Fibroblast of skin of right biceps (primary cell): ENCODE measurements around the gene CDH22.

Source experiments
- DNase-seq: peaks from one replicate; pipeline ENCODE4 v3.0.0-alpha.2; 2013

CDH22 gene

DNA sequence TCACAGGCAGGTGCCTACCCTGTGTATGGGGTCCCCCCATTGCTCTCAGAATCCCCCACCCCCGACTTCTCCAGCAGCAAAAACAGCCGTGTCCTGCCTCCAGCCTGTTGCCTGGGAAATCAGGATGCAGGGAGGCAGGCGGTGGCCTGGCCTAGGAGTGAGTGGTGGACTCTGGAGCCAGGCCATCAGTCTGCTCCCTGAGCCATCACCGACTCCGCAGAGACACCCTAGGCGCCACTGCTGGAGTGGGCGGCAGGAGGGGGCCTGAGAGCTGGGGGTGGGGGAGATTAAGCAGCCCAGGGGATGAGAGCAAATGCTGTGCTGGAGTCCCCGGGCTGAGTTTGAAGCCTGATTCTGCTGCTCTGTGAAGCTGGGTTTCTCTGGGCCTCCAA is 97.0 kb downstream of the CDH22 start:
- no peak for DNase-seq

DNA sequence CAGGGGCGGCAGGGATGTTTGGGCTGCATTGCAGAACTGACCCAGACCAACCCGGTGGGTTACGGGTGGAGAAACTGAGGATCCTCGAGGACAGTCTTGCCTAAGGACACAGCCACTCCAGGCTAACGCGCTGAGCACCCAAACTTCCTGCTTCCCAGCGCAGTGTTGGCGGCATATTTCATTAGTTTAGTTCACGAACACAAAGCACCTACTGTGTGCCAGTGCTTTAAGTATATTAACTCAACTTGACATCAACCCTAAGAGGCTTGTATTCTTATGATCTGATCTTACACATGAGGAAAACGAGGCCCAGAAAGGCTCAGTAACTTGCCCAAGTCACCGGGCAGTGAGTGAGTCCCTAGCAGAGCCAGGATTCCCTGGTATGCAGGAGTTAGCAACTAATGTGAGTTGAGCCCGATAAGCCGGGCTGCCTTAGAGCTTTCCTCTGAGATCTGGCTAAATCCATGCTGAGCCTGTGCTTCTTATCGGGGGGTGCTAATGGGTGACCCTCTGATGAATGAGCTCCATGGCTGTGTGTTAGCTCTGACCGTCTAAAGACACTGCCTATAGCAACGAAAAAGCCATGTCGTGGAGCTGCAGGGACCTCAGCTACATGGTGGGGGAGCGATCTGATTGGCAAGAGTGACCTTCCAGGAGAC is 97.5 kb downstream of the CDH22 start:
- no peak for DNase-seq

- DNase-seq, result no peak
Observed at GRCh38 chr20:46209930-46210671, 98.2 kb downstream of the CDH22 start.

DNA sequence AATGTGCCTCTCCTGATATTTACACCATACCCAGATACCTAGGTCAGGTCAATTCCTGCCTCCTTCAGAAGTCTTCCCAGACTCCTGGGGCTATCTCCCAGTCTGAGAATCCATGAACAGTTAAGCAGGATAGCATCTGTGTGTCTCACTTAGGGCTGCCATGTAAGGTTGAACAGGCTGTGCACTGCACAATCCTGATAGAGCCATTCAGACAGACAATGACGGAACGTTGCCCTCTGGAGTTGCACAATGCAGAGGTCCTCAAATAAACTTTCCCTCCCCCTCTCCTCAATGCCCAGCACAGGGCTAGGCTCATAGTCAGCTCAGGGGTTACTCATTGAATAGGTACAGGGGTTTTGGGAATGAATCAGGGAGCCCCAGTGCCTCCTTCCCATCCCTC is 100.5 kb downstream of the CDH22 start:
- DNase-seq, result no peak

DNA sequence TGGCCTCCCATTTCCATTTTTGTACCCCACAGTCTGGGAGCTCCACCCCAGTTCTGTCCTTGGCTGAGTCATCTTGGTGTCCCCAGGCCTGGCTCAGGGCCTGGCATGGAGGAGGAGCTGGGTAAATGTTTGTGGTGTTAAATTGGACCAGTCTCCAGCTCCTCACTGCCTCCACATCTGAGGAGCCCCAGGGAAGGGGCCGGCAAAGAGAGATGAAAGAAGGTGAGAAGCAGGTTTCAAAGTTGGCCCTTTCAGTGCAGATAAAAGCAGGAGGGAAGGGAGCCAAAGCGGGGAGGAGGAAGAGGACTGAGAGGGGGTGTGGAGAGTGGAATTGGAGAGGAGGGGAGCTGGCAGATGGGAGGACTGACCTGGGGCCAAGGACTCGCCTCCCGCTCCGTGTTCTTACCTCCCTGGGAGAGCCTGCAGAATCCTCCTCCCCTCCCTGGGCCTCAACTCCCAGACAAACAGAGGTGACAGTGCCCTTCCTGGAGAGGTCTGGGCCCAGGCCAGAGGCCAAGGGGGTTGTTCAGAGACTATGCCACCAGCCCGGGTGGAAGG is 101.2 kb downstream of the CDH22 start:
- no peak for DNase-seq

- DNase-seq, result peak; percentile 11
Observed at GRCh38 chr20:46206025-46206424, 102.3 kb downstream of the CDH22 start.

DNA sequence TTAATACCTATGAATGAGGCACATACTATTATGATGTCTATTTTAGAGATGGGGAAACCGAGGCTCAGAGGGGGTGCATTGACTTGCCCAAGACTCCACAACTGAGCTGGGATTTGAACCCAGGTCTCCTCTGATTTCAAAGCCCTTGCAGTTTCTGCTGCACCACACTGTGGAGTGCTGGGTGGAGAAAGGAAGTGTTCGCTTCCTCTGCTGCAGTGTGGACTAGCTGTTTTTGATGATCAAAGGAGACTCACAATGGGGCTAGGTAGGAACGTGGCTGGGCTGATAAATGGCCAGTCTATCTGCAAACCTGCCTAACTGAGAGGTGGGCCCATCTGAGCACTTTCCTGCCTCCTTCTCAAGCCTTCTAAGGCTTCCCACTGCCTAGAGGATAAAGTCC is 102.9 kb downstream of the CDH22 start:
- no peak for DNase-seq

GRCh38 chr20:46204594-46205186 is 103.6 kb downstream of the CDH22 start:
- DNase-seq, result no peak

GRCh38 chr20:46203510-46203837 is 104.8 kb downstream of the CDH22 start:
- no peak for DNase-seq

DNA sequence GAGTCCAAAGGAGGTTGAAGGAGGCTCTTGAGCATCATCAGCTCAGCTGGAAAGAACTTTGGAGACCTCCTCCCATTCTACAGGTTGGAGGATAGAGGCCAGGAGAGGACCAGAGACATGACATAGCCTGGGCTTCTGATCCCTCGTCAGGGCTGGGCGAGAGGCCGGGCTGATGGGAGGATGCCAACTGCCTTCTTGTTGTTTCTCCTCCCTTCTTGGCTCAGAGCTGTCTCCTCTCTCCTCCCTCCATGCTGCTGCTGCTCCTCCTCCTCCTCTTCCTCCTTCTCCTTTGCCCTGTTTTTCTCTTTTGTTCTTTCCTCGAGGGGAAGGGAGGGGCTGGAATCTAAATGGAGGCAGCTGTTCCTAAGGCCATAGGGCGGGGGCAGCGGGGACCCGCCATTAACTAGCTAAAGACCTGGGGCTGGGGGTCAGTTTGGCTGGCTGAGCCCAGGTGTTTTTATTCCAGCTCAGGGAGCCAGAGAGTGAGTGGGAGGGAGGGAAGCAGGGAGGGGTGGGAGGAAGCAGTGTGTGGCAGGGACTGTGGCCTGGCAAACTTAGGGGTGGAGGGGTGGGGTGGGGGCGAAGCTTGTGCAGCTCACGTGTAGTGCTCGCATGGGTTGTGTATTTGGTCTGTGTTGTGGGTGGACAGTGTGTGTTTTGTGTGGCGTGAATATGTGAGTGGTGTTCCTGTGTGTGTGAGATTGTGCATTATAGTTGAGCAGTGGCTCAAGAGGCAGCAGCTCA is 105.4 kb downstream of the CDH22 start:
- no peak for DNase-seq

DNA sequence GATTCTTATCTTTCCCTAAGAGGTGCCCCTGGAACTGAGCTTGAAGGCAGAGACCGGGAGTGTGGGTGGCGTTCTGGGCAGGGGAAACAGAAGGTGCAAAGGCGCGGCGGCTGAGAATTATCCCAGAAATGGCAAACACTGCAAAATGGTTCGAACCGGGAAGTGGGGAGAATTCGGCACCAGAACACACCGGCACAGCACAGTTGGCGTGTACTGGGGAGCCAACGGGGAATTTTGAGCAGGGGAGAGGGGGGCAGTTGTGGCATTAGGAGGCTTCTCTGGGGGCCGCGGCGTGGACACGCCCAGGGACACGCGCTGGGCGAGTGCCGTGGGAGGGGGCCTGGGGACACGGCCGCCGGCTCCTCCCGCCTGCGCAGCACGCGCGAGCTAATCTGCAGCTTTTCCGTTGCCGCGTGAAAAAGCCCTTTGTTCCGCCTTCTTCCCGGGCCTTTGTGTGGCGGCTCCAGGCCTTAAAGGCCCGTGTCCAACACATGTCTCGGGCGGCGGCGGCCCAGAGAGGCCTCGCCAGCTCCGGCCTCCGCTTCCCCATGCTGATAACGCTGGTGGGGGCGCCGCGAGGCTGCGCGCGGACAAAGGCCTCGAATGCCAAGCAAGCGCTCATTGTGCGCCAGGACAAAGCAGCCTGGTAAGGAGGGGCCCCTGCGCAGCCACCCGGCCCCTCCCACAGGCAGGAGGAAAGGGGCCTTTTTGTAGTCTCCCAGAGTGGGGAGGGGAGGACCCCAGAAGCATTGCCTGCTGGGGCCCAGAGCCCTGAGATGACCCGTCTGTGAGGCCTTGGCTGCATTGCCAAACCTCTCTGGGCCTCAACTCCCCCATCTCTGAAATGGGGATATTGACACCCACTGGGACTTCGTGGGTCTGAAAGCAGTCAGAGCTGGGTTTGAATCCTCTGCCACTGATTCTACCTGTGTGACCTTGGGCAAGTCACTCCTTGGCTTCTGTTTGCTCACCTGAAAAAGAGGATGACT is 107.4 kb downstream of the CDH22 start:
- DNase-seq, result no peak

- DNase-seq, result no peak
Observed at GRCh38 chr20:46199198-46199597, 109.1 kb downstream of the CDH22 start.

DNA sequence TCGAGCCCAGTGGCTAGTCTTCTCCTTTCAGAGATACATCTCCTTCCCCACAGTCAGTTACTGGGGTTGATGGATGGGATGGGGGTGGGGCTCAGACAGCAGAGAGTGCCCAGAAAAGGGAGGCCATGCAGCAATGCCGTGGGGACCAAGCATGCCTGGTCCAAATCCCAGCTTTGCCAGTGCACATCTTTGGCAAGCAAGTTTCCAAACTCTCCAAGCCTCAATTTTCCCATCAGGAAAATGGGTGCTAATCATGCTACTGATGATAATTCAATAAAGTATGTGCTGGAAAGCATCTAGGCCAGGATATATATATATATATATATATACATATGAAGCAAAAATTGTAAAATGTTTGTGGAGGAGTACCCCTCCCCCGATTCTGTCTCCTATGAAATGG is 111.3 kb downstream of the CDH22 start:
- DNase-seq, result no peak

- DNase-seq, result no peak
Observed at GRCh38 chr20:46195264-46196036, 112.8 kb downstream of the CDH22 start.

DNA sequence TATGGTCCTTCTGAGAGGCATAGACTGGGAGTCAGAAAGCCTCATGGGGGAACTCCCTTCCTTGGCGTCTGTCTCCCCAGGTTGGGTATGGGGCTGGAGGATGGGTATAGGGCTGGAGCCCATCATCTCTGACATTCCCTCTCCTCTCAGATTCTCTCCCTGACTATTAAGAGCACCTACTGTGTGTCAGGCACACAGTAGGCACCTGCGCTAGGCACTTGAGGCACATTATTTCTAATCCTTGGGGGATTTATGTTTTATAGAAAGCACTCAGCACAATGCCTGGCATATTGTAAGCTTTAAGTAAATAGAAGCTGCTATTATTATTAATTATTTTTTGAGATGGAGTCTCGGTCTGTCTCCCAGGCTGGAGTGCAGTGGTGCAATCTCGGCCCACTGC is 113.9 kb downstream of the CDH22 start:
- no peak for DNase-seq

GRCh38 chr20:46192376-46192944 is 115.8 kb downstream of the CDH22 start:
- no peak for DNase-seq

GRCh38 chr20:46191611-46192010 is 116.7 kb downstream of the CDH22 start:
- DNase-seq, result no peak

DNA sequence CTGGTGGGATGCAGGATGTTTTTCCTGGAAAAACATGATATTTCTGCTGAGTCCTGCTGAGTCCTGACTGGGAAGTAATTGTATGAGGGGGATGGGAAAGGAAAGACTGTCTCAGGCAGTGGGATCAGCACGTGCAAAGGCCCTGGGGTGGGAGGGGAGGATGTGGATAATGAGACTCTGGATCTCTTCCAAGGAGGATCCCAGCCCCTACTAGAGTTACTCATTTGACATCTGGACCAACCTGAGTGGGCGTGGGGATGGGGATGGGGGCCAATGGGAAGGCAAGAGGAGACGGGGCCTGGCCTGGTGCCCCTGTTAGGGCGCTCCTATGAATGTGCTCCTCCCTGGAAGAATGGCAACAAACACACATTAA is 117.1 kb downstream of the CDH22 start:
- DNase-seq, result no peak

DNA sequence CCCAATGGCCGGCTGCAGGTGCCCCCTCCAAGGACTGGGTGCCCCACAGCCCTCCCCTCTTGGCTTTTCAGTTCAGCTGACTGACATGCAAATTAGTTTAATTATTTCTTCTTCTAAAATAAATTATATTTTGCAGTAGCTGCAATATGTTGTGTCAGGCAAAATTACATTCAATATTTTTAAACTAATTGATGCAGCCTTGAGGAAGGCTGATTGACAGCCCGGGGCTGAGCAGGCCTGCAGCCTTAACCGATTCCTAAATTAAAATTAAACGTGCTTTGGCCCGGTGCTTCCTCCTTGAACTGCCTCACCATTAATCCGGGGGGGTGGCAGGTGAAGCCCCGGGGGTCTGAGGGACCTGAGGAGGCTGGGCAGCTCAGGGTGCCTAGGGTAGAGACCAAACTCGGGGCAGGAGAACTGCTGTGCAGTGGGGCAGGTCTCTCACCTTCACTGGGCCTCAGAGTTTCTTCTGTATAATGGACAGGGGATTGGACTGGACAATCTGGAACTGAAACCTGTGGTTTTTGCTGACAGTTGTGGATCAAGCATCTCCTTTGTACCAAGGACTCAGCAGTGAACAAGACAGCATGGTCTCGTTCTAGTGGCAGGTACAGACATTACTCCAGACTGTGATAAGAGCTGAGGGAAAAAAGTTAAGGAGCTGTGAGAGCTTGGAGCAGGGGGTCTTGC is 117.7 kb downstream of the CDH22 start:
- DNase-seq, result no peak

- no peak for DNase-seq
Observed at GRCh38 chr20:46188866-46189541, 119.3 kb downstream of the CDH22 start.
